Measurements from ENCODE around the gene PRB4.

- TF ChIP-seq MXD4 (CRISPR knock-in tag; IDR thresholded peaks at IDR 0.05) (no peak), EZH2 (conservative IDR thresholded peaks at IDR 0.05; ENCODE audit: low read depth, low read length) (no peak), JUNB (CRISPR knock-in tag; IDR thresholded peaks at IDR 0.05; ENCODE audit: borderline replicate concordance) (no peak), ZNF354B (CRISPR knock-in tag; IDR thresholded peaks at IDR 0.05) (no peak), STAG1 (CRISPR knock-in tag; IDR thresholded peaks at IDR 0.05) (no peak), ATF6 (CRISPR knock-in tag; conservative IDR thresholded peaks at IDR 0.05) (no peak), SOX6 (IDR thresholded peaks at IDR 0.05) (no peak), SOX6 (CRISPR knock-in tag; IDR thresholded peaks at IDR 0.05) (no peak), SUZ12 (IDR thresholded peaks at IDR 0.05; ENCODE audit: low read depth, low read length) (no peak), ZBTB21 (CRISPR knock-in tag; IDR thresholded peaks at IDR 0.05) (no peak), REST (IDR thresholded peaks at IDR 0.05; ENCODE audit: borderline replicate concordance in 1 of 2, low read depth in 1 of 2, low read length in 2 of 2) (no peak)
Measured at GRCh38 chr12:11264501-11264900, 45.7 kb downstream of the PRB4 start.

All from HepG2 (cell line).